Fibroblast of pulmonary artery (primary cell): ENCODE results near the gene PNKD.

Experiments used
- DNase-seq: peaks from one replicate; pipeline ENCODE4 v3.0.0-alpha.2; 2010; ENCODE audit warnings: low read depth
- H3K4me3 ChIP-seq: replicated peaks from 2 replicates; pipeline ENCODE4 v1.5.1; 2011; ENCODE audit warnings: low read depth, mild to moderate bottlenecking, control low read depth, low read length, moderate library complexity
- TF ChIP-seq, protein P1 (sequence below): IDR thresholded peaks from 2 replicates; pipeline ENCODE4 v1.5.1; 2011; ENCODE audit warnings: mild to moderate bottlenecking, control low read depth, low read length, inconsistent platforms; ENCODE audit errors: missing control alignments

The PNKD gene

DNA sequence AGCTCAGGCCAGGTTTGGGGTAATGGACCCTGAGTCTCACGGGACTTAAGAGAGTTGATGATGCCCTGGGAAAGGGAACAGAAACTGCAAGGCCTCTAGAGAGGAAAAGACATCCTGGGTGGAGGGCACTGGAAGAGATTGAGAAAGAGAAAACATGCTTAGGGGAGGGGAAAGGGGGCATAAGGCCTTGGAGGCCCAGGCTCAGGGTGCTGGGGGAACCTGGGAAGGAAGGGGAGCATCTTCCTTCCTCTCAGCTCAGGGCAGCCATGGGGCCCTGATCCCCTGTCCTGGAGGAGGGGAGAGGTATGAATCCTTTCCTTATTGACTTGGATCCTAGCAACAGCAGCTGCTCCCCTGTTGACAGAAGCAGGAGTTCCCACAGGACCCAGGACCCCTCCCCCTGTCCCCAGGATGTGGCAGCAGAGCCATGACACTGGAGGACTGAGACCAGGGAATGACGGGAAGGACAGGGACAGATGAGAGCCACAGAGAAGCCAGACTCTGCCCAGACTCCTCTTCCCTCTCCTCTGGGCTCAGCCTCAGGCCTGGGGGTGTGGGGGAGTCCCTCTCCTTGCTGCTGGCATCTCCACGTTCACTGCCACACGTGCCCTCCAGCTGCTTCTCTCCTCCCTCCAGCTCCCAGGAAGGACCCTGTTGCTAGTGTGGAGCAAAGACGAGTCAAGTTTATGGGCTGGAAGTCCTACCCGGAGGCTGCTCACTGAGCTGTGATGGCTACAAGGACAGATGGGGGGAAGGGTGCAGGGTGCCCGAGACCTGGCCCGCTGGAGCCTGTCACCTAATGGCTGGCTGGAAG is 8.7 kb upstream of the PNKD start:
- no peak for DNase-seq
- TF ChIP-seq, protein P1, sequence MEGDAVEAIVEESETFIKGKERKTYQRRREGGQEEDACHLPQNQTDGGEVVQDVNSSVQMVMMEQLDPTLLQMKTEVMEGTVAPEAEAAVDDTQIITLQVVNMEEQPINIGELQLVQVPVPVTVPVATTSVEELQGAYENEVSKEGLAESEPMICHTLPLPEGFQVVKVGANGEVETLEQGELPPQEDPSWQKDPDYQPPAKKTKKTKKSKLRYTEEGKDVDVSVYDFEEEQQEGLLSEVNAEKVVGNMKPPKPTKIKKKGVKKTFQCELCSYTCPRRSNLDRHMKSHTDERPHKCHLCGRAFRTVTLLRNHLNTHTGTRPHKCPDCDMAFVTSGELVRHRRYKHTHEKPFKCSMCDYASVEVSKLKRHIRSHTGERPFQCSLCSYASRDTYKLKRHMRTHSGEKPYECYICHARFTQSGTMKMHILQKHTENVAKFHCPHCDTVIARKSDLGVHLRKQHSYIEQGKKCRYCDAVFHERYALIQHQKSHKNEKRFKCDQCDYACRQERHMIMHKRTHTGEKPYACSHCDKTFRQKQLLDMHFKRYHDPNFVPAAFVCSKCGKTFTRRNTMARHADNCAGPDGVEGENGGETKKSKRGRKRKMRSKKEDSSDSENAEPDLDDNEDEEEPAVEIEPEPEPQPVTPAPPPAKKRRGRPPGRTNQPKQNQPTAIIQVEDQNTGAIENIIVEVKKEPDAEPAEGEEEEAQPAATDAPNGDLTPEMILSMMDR, result no peak
- H3K4me3 ChIP-seq, result no peak overlapping the region

DNA sequence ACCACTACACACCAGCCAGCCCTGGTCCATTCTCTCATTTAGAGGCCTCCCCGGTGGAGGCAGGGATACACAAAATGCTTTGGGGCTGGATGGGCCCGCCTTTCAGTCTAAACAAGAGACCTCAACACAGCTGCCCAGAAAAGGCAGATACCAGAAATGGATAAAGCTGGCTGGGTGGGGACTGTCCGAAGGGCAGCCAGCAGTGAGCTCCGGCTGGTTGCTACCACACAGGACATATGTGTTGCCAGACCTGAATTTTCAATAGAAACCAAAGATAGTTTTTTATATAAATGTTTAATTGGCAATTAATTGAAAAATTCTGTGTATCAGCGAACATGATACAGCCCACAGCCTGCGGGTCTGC is 8.1 kb upstream of the PNKD start:
- H3K4me3 ChIP-seq, result no peak overlapping the region
- DNase-seq, result no peak
- TF ChIP-seq, protein P1, result no peak

DNA sequence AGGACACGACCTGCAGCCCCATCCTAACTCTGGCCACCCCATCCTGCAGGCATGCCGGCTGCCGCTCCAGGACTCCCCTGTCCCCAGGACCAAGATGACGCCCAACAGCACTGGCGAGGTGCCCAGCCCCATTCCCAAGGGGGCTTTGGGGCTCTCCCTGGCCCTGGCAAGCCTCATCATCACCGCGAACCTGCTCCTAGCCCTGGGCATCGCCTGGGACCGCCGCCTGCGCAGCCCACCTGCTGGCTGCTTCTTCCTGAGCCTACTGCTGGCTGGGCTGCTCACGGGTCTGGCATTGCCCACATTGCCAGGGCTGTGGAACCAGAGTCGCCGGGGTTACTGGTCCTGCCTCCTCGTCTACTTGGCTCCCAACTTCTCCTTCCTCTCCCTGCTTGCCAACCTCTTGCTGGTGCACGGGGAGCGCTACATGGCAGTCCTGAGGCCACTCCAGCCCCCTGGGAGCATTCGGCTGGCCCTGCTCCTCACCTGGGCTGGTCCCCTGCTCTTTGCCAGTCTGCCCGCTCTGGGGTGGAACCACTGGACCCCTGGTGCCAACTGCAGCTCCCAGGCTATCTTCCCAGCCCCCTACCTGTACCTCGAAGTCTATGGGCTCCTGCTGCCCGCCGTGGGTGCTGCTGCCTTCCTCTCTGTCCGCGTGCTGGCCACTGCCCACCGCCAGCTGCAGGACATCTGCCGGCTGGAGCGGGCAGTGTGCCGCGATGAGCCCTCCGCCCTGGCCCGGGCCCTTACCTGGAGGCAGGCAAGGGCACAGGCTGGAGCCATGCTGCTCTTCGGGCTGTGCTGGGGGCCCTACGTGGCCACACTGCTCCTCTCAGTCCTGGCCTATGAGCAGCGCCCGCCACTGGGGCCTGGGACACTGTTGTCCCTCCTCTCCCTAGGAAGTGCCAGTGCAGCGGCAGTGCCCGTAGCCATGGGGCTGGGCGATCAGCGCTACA is 7.4 kb upstream of the PNKD start:
- TF ChIP-seq, protein P1, result no peak
- H3K4me3 ChIP-seq, result no peak overlapping the region
- no peak for DNase-seq

DNA sequence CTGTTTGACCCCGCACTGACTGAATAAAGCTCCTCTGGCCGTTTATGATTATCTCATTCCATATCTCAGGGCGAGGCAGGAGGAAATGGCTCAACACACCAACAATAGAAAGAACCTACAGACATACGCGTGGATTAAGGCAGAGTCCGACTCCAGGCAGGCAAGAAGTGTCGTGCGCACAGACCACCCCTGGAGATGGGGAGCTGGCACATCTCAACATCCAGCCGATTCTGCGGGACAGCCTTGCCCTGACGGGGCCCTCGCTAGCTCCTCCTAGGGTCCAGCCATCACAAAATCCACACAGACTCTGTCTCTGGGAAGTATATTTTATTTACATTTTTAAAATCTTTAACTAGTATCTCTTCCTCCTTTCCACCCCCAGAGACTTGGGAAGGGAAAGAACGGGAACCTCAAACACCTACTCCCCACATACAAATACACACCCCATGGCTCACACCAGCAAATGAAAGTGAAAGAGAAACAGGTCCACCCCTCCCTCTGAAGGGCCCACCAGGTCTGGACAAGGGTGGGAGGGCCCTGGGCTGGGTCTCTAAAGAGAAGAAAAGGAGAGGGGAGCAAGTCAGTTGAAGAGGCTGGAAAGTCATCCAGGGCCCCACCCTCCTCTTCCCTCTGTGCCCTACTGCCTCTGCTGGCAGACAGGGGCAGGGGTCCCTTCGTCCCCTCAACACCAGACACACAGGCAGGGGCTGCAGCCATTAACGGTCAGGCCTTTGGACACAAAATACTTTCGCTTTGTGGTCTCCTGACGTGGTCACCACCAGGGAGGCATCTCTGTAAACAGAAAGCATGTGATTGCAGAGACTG is 6.3 kb upstream of the PNKD start:
- no peak for DNase-seq
- H3K4me3 ChIP-seq, result no peak overlapping the region
- TF ChIP-seq, protein P1, result peak; percentile 15

DNA sequence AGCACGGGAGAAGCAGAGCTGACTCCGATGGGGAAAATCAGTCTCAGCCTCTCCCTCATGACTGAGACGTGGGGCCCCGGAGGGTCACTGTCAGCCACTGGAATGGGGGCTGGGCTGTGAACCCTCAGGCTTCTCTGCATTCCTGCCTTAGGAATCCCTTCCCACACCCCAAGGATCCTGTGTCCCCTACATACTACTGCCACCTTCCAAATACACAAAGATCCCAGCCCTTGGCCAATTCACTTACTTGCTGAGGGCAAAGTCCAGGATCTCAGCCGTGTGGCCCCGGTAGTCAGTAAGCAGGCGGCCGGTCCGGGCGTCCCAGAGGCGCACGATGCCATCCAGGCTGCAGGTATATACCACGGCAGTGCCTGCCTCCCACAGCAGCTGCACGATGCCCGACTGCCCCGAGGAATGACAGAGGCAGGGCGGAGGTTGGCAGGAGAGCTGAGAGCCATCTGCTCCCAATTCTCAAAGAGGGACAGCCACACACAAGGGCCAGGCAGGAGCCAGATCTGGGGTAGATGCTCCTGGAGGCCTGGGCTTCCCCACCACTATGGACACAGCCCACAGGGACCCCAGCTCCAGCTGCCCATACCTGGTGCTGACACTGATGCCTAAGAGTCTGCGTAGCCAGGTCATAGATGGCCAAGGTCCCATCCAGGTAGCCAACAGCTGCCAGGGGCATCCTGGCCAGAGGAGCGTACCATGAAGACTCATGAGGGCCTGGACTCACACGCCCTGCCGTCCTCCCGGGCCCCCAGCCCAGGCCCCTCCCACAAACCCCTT is 5.4 kb upstream of the PNKD start:
- no peak for DNase-seq
- TF ChIP-seq, protein P1, result no peak
- no peak overlapping the region for H3K4me3 ChIP-seq

DNA sequence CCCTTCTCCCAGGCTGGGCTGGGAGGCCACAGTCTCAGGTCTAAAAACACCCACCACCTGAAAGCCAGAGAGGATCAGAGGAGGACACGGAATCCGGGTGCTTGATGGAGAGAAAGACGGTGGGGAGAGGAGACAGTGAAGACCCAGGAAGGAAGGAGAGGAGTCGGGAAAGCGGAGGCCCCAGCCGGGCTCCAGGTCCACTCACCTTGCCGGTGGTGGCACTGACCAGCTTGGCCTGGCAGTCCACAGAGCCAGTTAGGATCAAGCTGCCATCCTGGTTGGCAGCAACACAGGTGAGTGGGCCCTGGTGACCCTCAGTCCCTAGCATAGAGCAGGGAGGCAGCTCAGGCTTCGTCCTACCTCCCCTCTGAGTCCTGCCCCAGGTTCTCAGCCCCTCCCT is 4.7 kb upstream of the PNKD start:
- no peak for DNase-seq
- no peak overlapping the region for H3K4me3 ChIP-seq
- TF ChIP-seq, protein P1, result no peak
